SKM-1 (cell line): ENCODE results near the gene PLPP7.
A peak's percentile ranks its signal among the peaks of the same experiment; 100 is the strongest.
"Not testable (repeated sequence)": the region's sequence is repeated elsewhere in the genome, so short reads cannot be mapped to it uniquely, and the experiment has no call there.

Source experiments
- DNase-seq: peaks from one replicate; lab custom pipeline; 2025; ENCODE audit not compliant: unreplicated experiment; lab: John Stamatoyannopoulos, UW

Gene PLPP7

GRCh38 chr9:131266266-131267229, 23.0 kb upstream of the PLPP7 start:
- no peak for DNase-seq

GRCh38 chr9:131270171-131271015, 19.1 kb upstream of the PLPP7 start:
- peak; percentile 82 for DNase-seq

- not testable (repeated sequence) for DNase-seq
Measured at GRCh38 chr9:131271016-131271273, 18.6 kb upstream of the PLPP7 start.

- no peak for DNase-seq
Measured at GRCh38 chr9:131271506-131271931, 18.0 kb upstream of the PLPP7 start.

GRCh38 chr9:131272212-131272611, 17.3 kb upstream of the PLPP7 start:
- no peak for DNase-seq

- DNase-seq: no peak
Measured at GRCh38 chr9:131273146-131273855, 16.2 kb upstream of the PLPP7 start.

- peak; percentile 80 for DNase-seq
Measured at GRCh38 chr9:131273856-131274673, 15.5 kb upstream of the PLPP7 start.

- DNase-seq: no peak
Measured at GRCh38 chr9:131274674-131275331, 14.7 kb upstream of the PLPP7 start.

- no peak for DNase-seq
Measured at GRCh38 chr9:131275332-131276093, 14.0 kb upstream of the PLPP7 start.

GRCh38 chr9:131276094-131276888, 13.2 kb upstream of the PLPP7 start, which contains the start of gene FAM78A:
Gene FAM78A, minus strand, starts transcription at chr9:131276510. Its CDS starts 331 bp downstream, at chr9:131276179.
- peak; percentile 46 for DNase-seq

- DNase-seq: no peak
Measured at GRCh38 chr9:131276891-131277286, 12.6 kb upstream of the PLPP7 start.

- no peak for DNase-seq
Measured at GRCh38 chr9:131277287-131277909, 12.1 kb upstream of the PLPP7 start.

- DNase-seq: peak; percentile 56
Measured at GRCh38 chr9:131277910-131278701, 11.4 kb upstream of the PLPP7 start.

- DNase-seq: no peak
Measured at GRCh38 chr9:131278702-131279111, 10.8 kb upstream of the PLPP7 start.

GRCh38 chr9:131279196-131279862, 10.2 kb upstream of the PLPP7 start:
- no peak for DNase-seq

- no peak for DNase-seq
Measured at GRCh38 chr9:131279863-131280570, 9.5 kb upstream of the PLPP7 start.
